ENCODE measurements around the gene EIF4E2. TPM values are rescaled to one million over a fixed set of nuclear protein-coding genes. Genes with fewer than 3 reads are reported as not detected.
"Not testable (repeated sequence)": the region's sequence is repeated elsewhere in the genome, so short reads cannot be mapped to it uniquely, and the experiment has no call there.

The EIF4E2 gene
- total RNA-seq, 1 donor from 2014 or later, result 91.4 TPM

- no peak for DNase-seq (ENCODE audit: extremely low read depth, low read depth, low spot score)
Observed at GRCh38 chr2:232556426-232556825, 5.9 kb downstream of the EIF4E2 start.

DNA sequence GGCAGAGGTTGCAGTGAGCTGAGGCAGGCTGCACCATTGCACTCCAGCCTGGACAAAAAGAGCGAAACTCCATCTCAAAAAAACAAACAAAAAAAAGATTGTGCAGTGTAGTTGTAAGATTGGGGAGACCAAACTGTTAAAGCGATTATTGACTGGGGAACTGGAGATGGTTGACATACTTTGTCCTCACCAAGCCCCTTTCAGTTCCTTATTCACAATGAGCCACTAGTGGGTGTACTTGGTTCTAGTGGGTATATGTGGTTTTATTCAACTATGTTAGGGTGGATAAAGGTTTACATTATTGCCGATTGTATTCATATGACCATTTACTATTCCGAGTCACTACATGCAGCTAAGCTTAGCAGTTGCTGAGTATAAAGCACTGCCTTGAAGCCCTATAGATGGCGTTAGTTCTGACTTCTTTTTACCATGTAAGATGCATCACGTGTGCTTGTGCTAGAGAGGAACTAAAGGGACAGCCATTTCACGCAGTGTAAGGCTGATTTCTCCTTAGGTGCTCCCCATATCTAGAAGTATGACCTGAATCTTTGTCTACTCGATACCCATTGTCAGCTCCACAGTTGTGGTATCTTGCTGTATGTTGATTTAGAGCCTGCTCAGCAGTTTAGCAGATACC is 12.1 kb downstream of the EIF4E2 start:
- no peak for DNase-seq (ENCODE audit: extremely low read depth, low read depth, low spot score)

DNA sequence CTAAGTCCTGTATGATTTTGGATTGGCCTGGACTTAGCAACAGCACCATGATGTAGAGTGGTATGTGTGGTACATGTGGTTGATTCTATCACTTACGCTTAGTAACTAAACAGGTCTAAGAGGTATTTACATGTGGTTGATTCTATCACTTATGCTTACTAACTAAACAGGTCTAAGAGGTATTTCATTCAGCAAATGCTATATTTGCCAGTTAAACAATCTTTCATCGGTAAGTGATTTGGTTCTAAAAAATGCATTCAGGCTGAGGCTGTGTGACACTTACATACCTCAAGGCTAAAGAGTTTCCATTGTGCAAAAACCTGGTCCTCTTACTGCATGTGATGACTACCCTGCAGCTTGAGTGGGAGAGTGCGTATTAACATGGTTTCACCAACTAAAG is 13.1 kb downstream of the EIF4E2 start:
- DNase-seq (ENCODE audit: extremely low read depth, low read depth, low spot score), result no peak

DNA sequence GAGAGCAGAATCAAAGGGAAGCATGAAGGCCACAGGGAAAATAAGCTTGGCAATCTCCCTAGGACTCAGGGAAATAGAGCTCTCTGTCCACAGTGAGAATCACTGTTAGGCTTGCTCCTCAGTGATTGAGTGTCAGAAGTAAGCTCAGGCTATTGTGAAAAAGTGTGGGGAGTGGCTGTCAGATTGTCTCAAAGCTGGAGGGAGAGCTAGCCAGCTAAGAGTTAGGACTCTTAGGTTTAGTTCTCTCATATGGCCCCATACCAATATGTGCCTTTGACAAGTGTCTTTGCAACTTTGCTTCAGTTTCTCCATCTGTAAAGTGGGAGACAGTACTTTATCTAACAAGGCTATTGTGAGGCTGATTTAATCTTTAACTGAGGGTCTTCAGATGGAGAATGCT is 17.2 kb downstream of the EIF4E2 start:
- DNase-seq (ENCODE audit: extremely low read depth, low read depth, low spot score), result no peak

DNA sequence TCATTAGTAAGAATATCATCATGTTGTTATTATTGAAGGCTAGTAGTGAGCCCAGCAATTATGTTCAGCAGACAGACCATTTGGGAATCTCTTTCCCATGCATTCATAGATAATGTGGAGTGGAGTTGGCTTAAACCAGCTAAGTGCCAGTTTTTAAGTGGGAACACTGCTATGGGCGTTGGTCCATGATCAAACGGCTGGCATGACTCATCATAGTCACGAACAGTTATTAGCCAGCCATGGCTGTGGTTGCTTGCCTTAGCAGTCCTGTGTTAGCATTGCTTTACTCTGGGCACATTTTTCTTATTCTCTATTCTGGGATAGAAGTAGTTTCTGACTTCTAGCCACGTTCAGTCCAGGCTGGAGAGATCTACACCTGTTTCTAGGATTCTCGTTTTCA is 17.7 kb downstream of the EIF4E2 start:
- DNase-seq (ENCODE audit: extremely low read depth, low read depth, low spot score), result no peak

GRCh38 chr2:232569541-232569940 is 19.1 kb downstream of the EIF4E2 start:
- DNase-seq (ENCODE audit: extremely low read depth, low read depth, low spot score), result no peak

DNA sequence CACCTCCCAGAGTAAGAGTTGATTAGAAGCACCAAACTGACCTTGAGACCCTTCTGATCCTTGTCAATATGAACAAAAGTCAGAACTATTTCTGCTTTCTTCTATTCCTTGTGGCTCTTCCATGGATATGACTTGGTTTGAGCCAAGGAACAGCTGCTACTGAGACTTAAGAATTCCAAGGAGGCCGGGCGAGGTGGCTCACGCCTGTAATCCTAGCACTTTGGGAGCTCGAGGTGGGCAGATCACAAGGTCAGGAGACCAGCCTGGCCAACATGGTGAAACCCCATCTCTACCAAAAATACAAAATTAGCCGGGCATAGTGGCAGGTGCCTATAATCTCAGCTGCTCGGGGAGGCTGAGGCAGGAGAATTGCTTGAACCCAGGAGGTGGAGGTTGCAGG is 20.0 kb downstream of the EIF4E2 start:
- not testable (repeated sequence) for DNase-seq (ENCODE audit: extremely low read depth, low read depth, low spot score)

DNA sequence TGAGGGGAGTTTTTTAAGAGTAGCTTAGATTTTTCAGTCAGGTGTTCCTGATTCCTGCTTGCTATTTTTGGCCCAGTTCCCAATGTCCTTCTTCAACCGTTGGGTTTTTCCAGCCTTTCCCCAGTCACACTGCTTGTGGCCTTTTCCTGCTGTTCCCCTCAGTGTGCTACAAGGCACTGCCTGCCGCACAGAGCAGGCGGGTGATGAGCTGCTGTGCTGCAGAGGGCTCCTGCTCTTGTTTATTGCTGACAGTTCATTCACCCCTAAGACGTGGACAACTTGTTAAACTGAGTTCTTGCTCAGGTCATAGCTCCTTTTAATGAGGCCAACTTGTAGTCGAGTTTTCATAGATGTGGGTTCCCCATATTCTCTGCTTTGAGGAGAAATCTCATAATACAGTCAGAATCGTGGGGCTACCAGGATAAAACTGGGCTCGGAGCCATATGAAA is 20.6 kb downstream of the EIF4E2 start:
- DNase-seq (ENCODE audit: extremely low read depth, low read depth, low spot score), result no peak

GRCh38 chr2:232573042-232573441 is 22.6 kb downstream of the EIF4E2 start:
- DNase-seq (ENCODE audit: extremely low read depth, low read depth, low spot score), result no peak

DNA sequence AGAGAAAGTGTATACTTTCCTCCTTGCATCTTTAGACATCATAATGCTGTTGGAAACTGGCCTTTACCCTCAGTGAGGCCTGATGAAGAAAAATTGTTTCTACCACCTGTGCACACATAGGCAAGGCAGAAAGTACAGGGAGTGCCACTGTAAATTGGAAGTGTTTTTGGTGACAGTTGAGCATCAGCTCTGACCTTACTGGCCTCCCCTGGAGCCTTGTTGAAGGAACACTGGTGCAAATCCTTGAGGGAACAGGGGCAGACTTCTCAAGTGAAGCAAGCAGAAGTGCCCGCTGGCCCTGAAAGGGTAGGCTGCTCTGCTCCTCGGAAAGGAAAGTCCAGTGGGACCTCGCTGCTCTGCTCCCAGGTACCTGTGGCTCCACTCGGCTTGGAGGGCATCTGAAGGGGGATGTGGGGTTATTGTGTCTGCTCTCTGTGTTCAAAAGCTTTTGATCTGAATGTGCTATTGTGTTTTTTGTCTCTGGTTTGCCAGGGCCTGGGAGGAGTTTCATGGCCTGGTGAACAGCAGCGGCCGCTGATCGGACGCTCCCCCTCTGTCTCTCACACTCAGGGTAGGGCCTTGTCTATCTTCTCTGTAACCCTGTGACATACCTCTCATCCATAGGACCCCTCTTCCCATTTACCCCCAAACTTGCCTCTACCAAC is 23.4 kb downstream of the EIF4E2 start:
- no peak for DNase-seq (ENCODE audit: extremely low read depth, low read depth, low spot score)

DNA sequence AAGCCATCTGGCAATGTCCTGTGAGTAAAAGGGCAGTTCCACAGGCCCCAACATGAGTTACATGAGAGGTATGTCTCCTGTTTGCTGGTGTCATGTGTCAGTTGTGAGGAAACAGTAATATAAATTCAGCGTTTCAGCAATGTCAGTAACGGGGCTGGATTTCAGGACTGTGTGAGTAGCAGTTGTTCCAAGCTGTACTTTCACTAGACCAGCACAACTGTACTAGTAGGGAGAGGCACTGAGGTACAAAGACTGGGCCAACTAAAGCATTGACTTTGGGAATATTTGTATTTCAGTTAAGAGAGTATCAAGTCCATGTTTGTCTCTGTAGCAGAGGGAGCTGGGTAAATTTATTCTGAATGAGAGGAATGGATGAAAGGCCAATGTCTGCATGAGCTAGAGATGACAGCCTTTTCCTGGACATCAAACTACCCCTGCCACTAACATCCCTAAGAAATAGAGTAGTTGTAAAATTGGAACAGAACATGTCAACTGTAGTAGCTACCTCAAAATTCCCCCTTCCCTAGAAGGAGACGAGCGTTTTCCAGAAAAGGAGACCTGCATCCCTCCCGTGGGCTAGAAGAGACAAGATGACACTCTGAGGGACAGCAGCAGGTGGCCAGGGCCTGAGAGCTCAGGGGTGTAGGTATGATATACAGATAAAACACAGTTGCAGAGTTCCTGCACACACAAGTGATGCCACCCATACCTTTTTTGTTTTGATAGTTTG is 24.4 kb downstream of the EIF4E2 start:
- no peak for DNase-seq (ENCODE audit: extremely low read depth, low read depth, low spot score)

DNA sequence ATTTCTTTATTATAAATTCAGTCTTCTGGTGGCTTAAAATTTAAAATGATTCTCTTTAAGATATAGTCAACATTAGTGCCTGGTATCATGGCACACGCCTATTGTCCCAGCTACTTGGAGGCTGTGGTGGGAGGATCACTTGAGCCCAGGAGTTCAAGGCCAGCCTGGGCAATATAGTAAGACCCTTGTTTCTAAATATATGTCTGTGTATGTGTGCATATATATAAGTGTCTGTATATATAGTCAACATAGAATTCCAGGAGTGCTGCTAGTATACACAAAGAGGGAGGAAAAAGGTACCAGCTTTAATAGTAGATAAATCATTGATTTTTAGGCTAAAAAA is 24.9 kb downstream of the EIF4E2 start:
- no peak for DNase-seq (ENCODE audit: extremely low read depth, low read depth, low spot score)

DNA sequence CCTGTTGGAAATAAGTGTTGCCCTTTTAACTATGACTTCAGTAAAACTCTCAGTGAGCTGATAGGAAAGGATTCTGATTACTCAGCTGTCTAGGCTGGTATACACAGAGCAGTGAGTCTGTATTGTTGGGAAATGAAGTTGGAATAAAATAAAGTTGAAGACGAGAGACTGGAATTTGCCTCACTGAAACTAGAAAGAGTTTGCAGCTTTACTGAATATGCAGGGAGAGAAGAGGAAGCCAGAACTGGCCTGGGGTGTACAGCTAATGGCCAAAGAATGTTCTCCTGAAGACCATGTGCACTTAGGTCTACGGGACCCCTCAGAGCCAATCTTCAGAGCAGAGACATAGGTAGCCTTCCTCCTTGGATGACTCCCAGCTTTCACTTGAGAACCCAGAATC is 26.5 kb downstream of the EIF4E2 start:
- no peak for DNase-seq (ENCODE audit: extremely low read depth, low read depth, low spot score)

- no peak for DNase-seq (ENCODE audit: extremely low read depth, low read depth, low spot score)
Observed at GRCh38 chr2:232577841-232578240, 27.4 kb downstream of the EIF4E2 start.

- no peak for DNase-seq (ENCODE audit: extremely low read depth, low read depth, low spot score)
Observed at GRCh38 chr2:232578626-232579025, 28.1 kb downstream of the EIF4E2 start.

GRCh38 chr2:232580648-232580981 is 30.1 kb downstream of the EIF4E2 start:
- no peak for DNase-seq (ENCODE audit: extremely low read depth, low read depth, low spot score)

GRCh38 chr2:232581725-232582124 is 31.2 kb downstream of the EIF4E2 start:
- no peak for DNase-seq (ENCODE audit: extremely low read depth, low read depth, low spot score)

GRCh38 chr2:232584238-232584637 is 33.7 kb downstream of the EIF4E2 start:
- DNase-seq (ENCODE audit: extremely low read depth, low read depth, low spot score), result no peak

- DNase-seq (ENCODE audit: extremely low read depth, low read depth, low spot score), result no peak
Observed at GRCh38 chr2:232586943-232587505, 36.5 kb downstream of the EIF4E2 start.

- DNase-seq (ENCODE audit: extremely low read depth, low read depth, low spot score), result no peak
Observed at GRCh38 chr2:232587512-232587911, 37.0 kb downstream of the EIF4E2 start.

DNA sequence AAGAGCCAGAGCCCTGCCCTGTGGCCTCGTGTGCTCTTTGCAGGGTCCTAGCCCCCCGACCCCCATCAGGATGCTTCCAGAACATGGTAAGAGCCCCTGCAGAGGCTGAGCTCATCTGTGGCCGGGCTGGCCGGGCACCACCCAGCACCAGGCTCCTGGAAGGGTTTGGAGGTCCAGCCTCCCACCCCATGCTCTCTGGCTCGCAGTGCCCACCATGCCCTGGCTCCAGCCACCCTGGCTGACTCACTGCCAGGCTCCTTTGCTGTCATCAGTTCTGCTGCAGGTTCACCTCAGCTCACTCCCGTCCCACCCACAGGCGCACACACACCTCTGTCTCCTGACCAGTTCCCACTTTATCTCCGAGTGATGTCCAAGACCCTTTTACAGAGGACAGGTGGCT is 37.5 kb downstream of the EIF4E2 start:
- DNase-seq (ENCODE audit: extremely low read depth, low read depth, low spot score), result no peak

All from glomerular endothelial cell (primary cell).